Astrocyte of the hippocampus (primary cell): Measurements from ENCODE around the gene ABT1.
"Not testable (repeated sequence)": the region's sequence is repeated elsewhere in the genome, so short reads cannot be mapped to it uniquely, and the experiment has no call there.

Source experiments
- DNase-seq: peaks from one replicate; pipeline ENCODE4 v3.0.0; 2011; ENCODE audit warnings: low read depth, low spot score

ABT1 gene

DNA sequence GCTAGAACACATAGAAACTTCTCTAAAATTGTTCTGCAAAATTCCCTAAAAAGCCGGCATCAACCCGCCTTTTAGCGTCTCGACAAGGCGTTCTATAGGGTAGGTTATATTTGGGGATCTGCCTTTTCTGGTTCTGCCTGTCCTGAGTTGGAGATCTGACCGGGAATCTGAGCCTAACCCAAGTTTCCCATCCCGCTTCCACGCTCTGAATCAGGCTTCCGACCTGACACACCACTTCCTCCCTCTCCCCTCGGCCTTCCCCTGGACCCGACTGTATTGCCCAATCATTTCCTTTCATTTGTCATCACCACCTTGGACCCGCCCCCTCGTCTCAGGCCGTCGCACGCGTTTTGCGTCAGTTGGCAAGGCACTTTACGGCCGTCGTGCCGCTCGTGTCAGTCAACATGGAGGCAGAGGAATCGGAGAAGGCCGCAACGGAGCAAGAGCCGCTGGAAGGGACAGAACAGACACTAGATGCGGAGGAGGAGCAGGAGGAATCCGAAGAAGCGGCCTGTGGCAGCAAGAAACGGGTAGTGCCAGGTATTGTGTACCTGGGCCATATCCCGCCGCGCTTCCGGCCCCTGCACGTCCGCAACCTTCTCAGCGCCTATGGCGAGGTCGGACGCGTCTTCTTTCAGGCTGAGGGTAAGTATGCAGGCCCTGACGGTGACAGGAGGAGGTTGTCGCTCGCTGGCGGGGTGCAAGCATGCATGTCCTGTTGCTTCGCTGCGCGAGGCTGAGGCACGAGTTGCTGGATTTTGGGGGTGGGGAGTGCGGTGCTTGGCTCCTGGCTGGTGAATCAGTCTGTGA, at the start of gene ABT1:
Gene ABT1, plus strand, starts transcription at position 375 of the 810 bp plus-strand sequence. Its CDS starts 30 bp downstream, at position 405.
- DNase-seq, result peak; percentile 99

- DNase-seq, result not testable (repeated sequence)
These were observed 49.4 kb upstream of the ABT1 start for GRCh38 chr6:26547363-26547762.

DNA sequence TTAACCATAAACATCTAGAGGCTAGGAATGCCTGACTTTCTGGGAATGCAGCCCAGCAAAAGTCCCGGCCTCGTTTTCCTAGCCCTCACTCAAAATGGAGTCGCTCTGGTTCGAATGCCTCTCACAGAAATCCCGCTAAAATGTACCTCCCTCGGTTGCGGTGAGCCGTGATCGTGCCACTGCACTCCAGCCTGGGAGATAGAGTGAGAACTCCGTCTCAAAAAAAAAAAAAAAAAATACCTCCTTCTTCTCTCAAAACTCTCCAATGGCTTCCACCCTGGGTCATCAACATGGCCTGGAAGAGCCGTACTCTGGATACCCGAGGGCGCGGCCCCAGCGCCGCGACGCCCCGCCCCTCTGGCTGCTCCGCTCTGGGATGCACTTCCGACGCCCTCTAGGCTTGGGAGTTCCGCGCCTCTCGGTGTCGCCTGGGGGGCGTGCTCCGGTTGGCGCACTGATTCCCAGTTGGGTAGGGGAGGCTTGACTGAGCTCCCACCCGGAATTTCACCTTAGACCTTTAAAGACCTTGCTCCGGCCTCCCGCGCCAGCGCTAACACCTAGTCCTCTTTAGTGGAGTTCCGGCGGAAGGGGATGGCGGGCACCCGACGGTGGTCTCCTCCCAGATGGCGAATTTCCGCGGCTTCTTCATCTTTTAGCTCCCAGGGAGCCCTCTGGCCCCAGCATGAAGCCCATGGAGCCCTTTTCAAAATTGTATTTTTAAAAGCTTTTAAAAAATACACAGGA, 46.3 kb upstream of the ABT1 start:
- peak; percentile 73 for DNase-seq

- DNase-seq, result no peak
These were observed 44.5 kb upstream of the ABT1 start for GRCh38 chr6:26552205-26552604.

DNA sequence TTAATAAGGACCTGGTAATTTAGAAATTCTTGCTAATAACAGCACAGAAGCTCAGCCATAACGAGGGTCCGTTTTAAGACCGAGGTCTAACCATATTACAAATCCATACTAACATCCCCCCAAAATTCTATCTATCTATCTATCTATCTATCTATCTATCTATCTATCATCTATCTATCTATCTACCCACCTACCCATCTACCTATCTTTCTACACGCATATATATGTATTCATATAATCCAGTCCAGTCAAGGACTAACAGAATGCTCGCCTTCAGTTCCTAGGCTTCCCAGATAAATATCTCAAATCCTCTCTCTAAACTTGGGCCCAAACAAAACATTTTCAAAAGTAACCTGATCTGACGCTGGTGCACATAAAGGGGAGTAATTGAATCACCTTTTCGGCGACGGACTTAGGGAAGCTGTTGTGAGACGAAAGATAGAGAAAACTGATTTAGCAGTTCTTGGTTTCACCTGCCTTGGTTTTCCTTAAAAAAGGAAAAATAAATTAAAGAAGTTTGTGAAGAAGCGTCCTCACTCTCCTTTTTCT, 44.0 kb upstream of the ABT1 start:
- DNase-seq, result no peak

GRCh38 chr6:26553264-26553634, 43.5 kb upstream of the ABT1 start:
- peak; percentile 81 for DNase-seq

DNA sequence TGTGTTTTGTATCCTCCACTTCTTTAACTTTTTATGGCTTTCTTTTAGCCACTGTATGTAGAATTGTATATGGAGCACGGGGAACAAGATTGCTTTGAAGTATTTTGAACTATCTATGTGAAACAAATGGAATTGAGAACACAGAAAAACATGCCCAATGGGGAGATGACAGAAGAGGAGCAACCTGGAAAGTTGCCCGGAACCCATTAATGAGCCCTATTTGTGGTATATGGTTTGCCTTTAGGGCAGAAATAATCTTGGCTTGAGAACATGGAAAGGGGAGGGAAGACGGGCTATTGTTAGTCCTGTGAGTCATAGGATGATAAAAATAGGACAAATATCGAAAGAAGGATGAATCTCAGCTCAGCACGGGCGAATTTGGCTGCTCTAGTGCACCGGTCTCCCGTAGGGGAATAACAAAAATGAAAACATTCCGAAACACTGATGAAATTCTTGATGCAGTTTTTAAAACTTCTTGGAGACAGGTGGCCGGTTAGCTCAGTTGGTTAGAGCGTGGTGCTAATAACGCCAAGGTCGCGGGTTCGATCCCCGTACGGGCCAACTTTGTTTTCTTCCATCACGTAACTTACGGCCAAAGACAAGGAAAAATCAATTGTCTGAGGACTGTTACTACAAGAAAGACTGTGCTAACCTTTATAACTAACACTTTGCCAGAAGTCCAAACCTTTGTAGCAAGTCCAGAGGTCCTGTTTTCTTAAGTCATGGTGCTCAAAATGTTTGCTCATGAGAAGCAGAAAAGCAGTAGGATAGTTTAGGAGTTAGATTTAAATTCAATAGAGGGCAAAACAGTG, 42.9 kb upstream of the ABT1 start:
- peak; percentile 86 for DNase-seq

DNA sequence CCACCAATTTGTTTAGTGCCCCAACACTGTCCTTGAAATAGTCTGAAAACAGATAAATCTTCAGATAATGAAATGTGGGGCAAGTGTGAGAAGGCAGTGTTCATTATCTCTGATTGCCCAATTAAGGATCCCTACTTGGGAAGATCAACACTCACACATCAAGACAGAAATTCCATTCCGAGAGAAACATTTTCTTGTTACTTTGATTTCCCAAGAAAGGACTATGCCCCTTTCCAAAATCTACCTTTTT, 42.4 kb upstream of the ABT1 start:
- DNase-seq, result no peak

DNA sequence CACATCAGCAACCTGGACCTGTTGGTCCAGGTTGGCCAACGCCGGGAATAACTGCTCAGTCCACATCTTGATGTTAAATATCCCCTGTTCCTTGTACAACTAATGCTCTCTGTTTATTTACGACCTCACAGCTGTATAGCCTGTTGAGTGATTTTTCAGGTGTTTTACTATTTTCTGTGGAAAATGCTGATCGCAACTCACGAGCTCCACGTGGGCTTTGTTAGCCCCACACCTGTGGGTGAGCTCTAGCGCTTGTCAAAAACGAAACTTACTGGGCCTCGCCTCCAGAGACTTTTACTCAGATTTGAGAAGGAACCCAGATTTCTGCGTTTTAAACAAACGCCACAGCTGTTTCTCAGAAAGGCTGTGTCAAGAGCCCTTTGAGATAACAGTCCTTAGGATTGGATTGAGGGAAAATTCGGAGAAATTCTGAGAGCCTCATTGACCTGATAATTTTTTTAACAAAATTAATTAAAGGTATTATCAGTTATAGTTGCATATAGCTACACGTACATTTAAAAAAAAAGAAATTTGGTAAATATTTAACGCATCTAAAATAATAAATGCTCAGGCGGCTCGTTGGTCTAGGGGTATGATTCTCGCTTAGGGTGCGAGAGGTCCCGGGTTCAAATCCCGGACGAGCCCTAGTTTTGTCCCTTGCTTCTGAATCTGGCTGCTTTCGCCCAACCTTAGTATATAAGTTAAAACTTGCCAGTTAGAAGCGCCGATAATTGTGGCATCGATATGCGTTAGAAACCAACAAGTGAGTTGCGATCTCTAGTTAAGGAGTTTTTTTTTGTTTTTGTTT, 41.9 kb upstream of the ABT1 start:
- DNase-seq, result peak; percentile 64

GRCh38 chr6:26555505-26556262, 41.1 kb upstream of the ABT1 start:
- DNase-seq, result peak; percentile 48

DNA sequence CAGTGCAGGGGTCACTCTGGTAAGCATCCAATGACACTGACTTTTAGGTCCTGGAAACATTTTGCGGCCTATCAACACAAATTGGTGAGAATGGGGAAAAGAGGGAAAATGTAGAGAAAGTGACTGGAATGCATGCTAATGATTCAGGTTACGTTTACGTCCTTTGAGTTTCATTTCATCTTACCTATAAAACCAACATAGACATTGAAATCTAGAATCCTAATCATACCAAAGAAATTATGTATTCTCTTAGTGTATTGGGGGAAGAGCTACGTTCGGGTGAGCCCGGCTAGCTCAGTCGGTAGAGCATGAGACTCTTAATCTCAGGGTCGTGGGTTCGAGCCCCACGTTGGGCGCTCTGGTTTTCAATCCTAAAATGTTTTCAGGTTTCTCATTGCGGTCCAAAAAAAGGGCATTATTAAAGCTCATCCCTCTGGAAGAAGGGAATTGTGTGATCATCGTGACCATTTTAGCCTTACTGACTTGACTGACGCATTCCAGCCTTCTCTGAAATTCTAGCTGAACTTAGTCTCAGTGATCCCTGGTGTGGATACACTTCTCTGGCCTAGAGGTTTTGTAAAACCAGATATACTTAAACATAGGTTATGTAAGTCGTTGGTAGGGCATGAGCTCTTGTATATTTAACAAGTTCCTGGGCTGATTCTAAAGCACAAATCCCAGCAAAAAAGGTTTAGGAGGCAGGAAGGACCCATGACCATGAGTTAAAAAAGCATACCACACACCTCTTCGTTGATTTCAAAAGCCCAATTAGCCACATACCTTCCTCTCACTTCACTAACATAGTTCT, 40.3 kb upstream of the ABT1 start:
- peak; percentile 83 for DNase-seq

GRCh38 chr6:26561533-26562466, 35.0 kb upstream of the ABT1 start:
- DNase-seq, result no peak

GRCh38 chr6:26563488-26563887, 33.3 kb upstream of the ABT1 start:
- DNase-seq, result no peak

GRCh38 chr6:26568601-26569432, 27.9 kb upstream of the ABT1 start:
- peak; percentile 93 for DNase-seq

DNA sequence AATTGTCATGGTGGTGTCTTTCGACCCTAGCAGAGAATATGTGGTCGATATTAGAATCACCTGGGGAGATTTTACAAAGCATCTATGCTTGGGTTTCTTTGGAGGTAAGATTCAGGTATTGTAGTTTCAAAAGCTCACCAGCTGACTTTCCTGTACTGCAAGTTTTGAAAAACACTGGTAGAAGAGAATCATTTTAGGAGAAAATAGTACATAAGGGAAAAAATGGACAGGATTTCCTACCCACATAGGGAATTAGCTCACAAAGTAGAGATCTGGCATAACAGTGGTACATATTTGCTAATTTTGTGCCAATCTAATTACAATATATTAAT, 27.4 kb upstream of the ABT1 start:
- no peak for DNase-seq

DNA sequence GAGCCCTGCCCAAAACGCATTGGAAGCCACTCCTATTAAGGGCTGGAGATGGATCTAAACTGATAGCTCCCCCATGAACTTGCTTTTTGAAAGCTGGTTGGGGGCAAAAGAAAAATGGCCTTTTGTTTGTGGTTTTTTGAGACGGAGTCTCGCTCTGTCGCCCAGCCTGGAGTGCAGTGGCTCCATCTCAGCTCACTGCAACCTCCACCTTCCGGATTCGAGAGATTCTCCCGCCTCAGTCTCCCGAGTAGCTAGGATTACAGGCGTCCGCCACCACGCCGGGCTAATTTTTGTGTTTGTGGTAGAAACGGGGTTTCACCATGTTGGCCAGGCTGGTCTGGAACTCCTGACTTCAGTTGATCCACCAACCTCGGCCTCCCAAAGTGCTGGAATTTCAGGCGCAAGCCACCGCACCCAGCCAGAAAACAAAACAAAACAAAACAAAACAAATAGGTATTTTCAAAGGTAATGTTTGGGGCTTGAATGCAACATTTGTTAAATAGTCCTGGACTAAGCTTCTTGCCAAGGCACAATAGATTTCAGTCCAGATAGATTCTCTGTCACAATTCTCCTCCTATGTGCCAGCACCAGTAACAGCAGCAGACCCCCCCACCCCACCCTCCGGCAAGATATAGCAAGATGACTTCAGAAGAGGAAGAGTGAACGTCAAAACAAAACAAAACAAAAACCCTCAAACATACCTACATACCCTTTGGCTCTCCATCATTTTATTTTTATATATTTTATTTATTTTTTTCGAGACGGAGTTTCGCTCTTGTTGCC, 26.5 kb upstream of the ABT1 start:
- no peak for DNase-seq
